SU-DHL-6 (cell line): ENCODE results near the gene PSORS1C1.

Source experiments
- EZH2phosphoT487 ChIP-seq: fragments of 200-600 bp; sonication (generic), shearing (Covaris generic); conservative IDR thresholded peaks from 2 replicates; pipeline ENCODE4 v1.6.1; 2018; ENCODE audit warnings: mild to moderate bottlenecking, antibody characterized with exemption, low read length, moderate library complexity, mixed read lengths
- TF ChIP-seq, protein P1 (sequence below): fragments of 200-600 bp; sonication (generic); IDR thresholded peaks from one replicate; pipeline ENCODE4 v1.5.1; 2017; ENCODE audit warnings: antibody characterized with exemption, mild to moderate bottlenecking, low read length, moderate library complexity; ENCODE audit not compliant: insufficient read depth, poor library complexity, severe bottlenecking

DNA sequence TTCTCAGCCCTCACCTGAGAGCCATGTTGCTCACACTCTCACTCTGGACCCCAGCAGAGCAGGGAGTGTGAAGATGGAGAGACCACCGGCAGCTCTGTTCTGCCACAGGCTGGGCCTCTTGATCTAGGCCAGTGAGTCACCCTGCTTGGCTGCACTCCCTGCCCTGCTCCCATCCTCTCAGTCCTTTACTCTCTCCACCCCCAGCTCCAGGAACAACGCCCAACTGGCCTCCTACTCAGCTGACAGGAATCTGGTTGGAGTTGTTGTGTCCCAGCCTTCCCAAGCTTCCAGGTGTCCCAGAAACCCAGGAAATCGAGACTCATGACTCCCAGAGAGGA, at the start of gene PSORS1C1:
- TF ChIP-seq, protein P1, sequence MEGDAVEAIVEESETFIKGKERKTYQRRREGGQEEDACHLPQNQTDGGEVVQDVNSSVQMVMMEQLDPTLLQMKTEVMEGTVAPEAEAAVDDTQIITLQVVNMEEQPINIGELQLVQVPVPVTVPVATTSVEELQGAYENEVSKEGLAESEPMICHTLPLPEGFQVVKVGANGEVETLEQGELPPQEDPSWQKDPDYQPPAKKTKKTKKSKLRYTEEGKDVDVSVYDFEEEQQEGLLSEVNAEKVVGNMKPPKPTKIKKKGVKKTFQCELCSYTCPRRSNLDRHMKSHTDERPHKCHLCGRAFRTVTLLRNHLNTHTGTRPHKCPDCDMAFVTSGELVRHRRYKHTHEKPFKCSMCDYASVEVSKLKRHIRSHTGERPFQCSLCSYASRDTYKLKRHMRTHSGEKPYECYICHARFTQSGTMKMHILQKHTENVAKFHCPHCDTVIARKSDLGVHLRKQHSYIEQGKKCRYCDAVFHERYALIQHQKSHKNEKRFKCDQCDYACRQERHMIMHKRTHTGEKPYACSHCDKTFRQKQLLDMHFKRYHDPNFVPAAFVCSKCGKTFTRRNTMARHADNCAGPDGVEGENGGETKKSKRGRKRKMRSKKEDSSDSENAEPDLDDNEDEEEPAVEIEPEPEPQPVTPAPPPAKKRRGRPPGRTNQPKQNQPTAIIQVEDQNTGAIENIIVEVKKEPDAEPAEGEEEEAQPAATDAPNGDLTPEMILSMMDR, result no peak
- TF ChIP-seq EZH2phosphoT487, result no peak
